Stimulated activated CD4-positive, alpha-beta T cell treated with anti-CD3 and anti-CD28 coated beads, Interleukin-1b, Interleukin-23, amount 100 ng/mL, for 48 hours (primary cell): ENCODE measurements around the gene CCDC40.

Experiments
- DNase-seq: peaks from one replicate; pipeline ENCODE4 v3.0.0-alpha.2; 2020

The CCDC40 gene

DNA sequence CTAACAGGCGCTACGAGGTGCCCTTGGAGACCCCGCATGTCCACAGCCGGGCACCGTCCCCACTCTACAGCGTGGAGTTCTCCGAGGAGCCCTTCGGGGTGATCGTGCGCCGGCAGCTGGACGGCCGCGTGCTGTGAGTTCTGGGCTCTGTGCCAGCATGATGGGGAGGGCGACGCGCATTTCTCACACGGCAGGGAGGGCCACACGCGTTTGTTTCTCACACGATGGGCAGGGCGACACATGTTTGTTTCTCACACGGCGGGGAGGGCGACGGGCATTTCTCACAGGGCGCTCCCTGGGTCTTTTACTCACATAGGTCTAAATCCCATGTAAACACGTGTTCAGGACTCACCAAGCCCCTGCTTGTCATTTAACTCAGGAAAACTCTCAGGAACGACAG is 69.3 kb downstream of the CCDC40 start:
- no peak for DNase-seq

DNA sequence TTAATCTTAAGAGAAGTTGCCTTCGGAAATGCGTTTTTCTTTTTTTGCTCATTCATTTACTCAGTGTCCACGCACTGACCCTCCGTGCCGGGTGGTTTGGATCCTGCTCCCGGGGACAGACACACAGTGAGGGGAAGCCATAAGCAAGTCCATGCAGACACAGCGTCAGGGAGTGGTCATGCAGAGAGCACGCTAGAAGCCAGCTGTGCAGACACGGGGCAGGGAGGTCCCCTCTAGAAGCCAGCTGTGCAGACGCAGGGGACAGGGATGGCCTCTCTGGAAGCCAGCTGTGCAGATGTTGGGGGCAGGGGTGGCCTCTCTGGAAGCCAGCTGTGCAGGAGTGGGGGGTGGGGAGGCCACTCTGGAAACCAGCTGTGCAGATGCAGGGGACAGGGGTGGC is 69.7 kb downstream of the CCDC40 start:
- DNase-seq = no peak

DNA sequence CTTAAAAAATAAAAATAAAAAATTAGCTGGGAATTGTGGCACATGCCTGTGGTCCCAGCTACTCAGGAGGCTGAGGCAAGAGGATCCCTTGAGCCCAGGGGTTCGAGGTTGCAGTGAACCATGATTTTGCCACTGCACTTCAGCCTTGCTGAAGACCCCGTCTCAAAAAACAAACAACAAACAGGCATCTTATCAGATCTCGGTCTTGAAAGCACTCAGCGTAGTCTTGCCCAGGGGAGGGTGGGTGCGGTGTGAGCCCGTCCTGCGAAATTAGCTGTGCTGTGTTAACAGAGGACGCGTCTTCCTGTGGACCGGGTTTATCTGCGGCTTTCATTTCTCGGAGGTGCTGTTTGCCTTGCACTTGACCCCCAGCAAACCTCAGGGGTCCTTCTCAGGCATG is 70.3 kb downstream of the CCDC40 start:
- no peak for DNase-seq

DNA sequence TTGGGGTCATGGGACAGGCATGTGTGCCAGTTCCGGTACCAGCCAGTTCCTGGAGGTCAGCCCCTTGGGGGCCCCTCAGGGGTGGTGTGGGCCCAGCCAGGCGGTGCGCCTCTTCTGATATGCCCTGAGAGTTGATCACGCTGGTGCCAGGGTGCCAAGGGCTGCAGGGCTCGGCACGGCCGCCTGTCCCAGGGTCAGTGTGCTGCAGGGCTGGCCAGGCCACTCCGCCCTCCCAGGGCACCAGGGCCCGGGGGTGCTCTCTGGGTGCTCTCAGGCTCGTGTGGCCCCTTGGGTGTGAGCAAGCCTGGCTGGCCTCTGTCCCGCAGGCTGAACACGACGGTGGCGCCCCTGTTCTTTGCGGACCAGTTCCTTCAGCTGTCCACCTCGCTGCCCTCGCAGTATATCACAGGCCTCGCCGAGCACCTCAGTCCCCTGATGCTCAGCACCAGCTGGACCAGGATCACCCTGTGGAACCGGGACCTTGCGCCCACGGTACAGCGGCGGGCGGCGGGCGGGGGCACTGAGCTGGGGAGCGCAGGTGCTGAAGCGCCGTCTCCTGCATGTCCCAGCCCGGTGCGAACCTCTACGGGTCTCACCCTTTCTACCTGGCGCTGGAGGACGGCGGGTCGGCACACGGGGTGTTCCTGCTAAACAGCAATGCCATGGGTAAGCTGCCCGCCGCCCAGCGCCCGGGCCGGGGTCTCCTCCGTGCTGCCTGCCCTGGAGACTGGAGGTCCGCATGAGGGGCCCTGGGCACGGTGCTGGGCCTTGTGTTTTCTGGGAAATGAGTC is 71.0 kb downstream of the CCDC40 start:
- no peak for DNase-seq

DNA sequence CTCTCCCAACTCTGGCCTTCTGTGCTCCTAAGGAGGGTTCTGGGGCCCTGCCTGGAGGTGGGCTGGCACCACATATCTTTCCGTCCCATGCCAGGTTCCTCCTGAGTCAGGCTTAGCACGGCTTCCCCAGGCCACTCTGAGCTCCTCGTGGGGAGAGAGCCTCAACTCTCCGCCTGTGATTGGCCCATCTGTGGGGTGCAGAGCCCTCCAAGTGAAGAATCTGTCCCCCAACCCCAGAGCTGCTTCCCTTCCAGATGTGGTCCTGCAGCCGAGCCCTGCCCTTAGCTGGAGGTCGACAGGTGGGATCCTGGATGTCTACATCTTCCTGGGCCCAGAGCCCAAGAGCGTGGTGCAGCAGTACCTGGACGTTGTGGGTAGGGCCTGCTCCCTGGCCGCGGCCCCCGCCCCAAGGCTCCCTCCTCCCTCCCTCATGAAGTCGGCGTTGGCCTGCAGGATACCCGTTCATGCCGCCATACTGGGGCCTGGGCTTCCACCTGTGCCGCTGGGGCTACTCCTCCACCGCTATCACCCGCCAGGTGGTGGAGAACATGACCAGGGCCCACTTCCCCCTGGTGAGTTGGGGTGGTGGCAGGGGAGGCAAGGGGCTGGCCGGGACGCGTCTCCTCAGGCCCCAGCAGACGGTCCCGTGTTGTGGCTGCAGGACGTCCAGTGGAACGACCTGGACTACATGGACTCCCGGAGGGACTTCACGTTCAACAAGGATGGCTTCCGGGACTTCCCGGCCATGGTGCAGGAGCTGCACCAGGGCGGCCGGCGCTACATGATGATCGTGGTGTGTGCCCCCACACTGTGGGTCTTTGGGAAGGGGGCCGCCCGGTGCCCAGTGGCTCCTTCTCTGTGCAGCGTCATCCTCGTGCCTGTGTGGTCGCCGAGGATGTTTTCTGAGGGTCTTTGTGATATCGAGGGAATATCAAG is 71.9 kb downstream of the CCDC40 start:
- no peak for DNase-seq

DNA sequence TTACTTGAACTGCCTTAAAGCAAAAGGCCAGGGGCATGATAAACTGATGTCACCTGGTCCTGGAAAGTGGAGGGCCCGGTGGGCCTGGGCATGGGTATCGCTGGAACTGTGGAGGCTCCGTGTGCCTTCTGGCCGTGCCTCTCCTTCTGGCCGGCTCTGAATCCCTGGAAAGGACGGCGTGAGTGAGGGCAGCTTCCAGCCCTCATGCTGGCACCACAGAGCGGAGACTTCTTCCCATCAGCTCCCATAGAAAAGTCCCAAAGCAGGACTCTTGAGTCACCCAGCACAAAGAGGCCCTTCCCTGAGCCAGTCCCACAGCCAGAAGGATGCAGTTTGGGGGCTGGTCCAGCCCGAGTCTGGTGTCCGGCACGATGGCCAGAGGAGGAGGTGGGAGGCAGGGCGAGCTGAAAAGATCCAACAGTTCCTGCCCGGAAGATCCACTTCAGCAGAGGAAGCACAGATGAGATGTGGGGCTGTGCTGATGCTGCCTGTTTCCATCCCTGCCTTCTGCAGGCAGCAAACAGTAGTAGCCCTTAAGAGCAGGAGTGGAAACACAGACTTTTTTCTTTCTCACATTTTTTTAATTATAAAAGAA is 72.7 kb downstream of the CCDC40 start:
- no peak for DNase-seq

DNA sequence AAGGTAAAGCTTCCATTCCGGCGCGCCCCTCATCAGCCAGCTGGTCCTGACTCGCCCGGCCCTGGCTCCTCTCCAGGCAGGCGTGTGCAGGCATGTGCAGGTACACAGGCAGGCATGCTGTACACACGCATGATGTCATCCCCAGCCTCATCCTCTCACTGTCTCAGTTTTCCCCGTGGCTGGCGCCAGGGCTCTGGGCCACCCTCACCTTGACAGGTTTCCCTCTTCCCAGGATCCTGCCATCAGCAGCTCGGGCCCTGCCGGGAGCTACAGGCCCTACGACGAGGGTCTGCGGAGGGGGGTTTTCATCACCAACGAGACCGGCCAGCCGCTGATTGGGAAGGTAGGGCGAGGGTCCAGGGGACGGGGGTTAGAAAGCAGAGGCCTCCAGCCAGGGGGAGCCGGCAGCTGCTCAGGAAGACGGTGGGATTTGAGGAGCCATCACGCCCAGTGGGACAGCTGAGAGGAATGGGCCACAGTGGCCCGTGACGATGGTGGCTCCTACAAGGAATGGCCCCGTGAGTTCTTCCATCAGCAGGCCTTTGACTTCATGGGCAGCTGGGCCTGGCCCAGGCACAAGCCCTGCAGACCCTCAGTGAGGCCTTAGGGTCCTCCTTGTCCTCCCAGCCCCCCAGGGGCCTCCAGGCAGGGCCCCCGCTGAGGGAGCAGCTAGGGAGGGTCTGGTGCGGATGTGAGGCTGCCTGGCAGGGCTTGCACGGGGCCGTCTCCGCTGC is 73.4 kb downstream of the CCDC40 start:
- DNase-seq = no peak

DNA sequence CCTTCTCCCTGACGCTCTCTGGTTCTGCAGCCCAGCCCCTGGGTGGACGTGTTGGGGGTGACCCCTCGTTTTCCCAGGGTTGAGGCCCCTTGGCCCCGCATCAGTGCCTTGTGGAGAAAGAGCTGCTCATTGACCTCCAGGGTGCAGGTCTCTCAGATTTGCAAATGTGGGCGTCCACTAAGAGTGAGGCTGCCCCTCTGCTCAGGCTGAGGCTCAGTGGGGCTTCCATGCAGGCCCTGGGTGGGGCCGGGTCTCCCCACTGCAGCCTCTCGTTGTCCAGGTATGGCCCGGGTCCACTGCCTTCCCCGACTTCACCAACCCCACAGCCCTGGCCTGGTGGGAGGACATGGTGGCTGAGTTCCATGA is 74.0 kb downstream of the CCDC40 start:
- DNase-seq = no peak

DNA sequence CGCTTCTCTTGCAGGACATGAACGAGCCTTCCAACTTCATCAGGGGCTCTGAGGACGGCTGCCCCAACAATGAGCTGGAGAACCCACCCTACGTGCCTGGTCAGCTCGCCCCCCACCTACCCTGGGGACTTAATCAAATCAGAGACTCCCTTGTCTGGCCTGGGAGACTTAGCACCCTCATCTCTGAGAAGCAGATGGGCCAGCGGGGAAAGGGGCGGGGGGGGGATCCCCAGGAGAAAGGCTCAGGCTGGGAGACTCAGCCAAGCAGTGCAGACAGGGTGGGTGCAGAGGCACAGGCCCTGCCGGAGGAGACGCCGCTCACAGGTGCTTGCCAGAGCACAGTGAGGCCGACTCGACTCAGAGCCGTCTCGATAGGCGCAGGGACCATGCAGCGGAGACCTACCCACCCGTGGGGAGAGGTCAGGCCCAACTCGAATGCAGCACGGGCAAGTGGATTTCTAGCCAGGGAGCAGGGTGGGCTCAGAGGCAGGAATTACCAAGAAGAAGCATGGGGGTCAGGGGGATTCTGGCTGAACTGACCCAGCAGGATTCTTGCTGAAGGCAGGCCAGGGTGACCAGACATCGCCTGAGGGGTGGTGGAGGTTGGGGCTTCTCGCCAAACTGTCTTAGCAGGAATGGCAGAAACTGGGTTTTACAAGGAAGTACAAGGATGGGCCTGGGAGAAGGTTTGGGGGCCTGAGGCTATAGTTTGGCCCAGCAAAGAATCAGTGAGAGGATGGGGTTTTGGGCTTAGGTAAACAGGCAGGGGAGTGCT is 74.7 kb downstream of the CCDC40 start:
- DNase-seq = no peak

DNA sequence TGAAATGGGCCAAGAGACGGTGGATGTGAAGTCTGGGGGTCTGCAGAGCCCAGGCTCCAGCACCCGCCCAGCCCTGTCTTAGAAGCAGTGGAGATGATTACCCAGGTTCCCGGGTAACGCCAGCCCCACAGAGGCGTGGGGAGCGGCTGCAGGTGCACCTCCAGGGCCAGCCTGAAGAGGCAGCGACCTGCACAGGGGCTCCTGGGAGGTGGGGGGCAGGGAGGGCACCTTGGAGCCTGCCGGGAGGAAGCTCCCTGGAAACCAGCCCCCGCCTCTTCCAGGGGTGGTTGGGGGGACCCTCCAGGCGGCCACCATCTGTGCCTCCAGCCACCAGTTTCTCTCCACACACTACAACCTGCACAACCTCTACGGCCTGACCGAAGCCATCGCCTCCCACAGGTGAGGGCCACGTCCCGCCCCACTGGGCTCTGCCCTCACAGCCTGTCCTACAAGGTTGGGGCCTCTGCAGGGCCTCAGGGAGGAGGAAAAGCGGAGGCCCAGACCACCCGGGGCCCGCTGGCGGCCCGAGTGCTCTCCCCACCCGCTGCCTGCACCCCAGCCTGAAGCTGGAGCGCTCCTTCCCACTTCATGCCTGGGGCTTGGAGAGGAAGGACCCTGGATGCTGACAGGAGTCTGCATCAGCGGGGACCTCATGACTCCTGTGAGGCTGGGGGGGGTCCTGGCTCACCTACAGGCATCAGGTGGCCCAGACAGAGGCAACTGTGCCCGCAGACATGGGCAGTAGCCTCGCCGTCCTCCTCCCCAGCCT is 75.4 kb downstream of the CCDC40 start:
- no peak for DNase-seq

DNA sequence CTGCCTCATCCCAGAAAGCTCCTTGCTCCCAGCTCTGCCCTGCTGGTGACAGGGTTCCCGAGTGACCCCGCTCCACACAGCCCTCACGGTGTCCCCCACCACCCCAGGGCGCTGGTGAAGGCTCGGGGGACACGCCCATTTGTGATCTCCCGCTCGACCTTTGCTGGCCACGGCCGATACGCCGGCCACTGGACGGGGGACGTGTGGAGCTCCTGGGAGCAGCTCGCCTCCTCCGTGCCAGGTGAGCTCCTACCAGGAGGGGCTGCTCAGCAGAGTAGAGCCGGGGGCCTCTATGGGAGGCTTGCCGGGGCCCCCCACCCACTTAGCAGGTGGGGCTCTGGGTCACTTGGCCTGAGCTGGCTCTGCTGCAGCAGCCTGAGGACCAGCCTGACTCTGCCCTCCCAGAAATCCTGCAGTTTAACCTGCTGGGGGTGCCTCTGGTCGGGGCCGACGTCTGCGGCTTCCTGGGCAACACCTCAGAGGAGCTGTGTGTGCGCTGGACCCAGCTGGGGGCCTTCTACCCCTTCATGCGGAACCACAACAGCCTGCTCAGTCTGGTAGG is 76.1 kb downstream of the CCDC40 start:
- no peak for DNase-seq

DNA sequence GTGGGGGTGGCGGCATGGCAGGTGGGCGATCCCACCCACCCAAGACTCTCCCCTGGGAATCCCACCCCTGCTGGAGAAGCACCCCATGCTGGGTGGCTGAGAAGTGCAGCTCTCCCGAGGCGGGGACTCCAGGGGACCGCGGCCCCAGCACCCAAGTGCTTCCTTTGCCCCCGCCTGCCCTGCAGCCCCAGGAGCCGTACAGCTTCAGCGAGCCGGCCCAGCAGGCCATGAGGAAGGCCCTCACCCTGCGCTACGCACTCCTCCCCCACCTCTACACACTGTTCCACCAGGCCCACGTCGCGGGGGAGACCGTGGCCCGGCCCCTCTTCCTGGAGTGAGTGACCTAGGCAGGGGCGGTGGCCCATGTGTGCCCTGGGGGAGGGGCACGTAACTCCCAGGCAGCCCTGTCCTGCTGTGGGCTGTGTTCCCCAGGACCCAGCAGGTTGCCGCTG is 76.6 kb downstream of the CCDC40 start:
- DNase-seq = no peak

DNA sequence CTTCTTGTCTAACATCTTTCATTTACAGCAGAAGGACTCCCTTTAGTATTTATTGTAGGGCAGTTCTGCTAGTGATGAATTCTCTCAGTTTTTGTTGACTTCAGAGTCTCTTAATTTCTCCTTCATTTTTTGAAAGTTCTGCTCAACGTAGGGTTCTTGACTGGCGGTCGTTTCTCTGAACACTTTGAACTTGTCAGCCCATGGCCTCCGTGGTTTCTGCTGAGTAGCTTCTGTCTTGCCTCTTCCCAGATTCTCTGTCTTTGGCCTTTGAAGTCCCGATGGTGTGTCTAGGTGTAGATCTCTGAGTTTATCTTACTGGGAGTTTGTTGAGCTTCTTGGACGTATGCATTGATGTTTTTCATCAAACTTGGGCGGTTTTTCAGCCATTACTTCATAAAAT is 78.3 kb downstream of the CCDC40 start:
- DNase-seq = no peak

DNA sequence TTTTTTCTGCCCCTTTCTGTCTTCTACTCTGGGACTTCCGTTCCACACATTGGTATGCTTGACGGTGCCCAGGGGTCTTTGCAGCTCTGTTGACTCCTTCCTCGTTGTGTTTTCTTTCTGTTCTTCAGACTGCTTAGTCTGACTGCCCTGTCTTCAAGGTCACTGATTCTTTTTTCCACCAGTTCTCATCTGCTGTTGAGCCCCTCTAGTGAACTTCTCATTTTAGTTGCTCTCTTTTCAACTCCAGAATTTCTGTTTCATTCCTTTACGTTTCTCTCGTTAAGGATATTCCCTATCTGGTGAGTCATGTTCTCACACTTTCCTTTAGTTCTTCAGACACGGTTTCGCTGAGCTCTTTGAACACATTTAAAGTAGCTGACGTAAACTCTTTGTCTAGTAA is 78.7 kb downstream of the CCDC40 start:
- DNase-seq = no peak

DNA sequence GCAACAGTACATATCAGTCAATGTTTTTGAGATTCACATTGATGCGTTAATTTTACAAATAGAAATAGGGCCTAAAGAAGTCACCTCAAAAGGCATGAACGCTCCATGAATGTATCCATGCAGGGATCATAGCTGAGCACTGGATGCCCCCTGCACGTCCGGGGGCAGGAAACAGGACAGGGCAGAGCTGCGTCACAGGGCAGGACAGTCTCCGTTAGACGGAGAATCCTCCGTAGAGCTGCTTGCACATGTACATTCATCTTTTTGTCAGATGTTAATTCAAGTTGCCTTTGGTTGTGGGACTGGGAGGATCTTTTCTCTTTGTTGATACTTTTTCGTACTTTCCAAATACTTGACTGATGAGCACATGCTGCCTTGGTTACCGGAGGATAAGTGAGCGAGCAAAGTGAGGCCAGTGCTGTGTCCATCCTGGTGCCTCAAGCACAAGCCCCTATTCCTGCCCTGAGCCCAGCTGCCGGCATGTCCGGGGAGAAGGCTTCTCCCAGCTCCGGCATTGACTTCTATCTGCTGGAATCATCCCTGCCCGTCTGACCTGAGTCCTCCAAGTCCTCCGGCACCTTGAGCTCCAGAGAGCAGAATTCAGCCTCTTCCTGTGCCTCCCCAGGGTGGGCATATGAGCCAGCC is 80.0 kb downstream of the CCDC40 start:
- DNase-seq = no peak

DNA sequence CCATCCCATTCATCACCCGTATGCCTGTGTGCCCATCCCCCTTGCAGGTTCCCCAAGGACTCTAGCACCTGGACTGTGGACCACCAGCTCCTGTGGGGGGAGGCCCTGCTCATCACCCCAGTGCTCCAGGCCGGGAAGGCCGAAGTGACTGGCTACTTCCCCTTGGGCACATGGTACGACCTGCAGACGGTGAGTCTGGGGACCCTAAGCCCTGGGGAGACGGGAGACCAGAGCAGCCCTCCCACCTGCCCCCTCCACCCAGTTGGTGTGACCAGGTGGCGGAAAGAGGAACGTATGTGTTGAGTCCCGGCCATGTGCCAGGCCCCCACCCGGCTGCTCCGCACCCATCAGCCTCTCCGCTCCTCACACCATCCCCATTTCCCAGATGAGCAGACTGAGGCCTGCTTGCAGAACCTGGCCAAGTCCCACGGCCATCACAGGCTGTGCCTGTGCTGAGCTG is 80.5 kb downstream of the CCDC40 start:
- DNase-seq = no peak

DNA sequence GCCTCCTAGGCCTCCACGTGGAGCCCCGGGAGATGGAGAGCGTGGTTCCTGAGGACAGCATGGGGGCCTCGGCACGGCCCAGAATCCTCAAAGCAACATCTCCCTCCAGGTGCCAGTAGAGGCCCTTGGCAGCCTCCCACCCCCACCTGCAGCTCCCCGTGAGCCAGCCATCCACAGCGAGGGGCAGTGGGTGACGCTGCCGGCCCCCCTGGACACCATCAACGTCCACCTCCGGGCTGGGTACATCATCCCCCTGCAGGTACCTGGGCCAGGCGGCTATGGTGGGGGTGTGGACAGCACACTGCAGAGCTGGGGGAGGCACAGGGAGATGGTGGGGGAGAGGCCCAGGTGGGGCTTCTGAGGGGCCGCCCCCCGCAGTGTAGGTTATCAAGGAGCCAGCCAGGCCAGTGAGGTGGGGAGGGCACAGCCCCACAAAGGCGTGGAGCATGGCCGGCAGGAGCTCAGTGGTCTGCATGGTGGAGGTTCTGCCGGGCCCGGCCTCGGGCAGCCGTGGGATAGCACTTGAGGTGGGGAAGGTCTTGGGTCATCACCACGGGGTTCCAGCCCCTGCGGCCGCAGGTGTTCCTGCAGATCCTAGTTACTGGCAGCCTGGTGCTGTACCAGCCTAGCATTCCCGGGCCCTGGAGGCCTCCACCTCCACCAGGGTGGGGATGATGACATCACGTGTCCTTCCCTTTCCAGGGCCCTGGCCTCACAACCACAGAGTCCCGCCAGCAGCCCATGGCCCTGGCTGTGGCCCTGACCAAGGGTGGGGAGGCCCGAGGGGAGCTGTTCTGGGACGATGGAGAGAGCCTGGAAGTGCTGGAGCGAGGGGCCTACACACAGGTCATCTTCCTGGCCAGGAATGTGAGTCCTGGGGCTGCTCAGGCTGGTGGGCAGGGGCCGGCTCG is 81.3 kb downstream of the CCDC40 start:
- no peak for DNase-seq

DNA sequence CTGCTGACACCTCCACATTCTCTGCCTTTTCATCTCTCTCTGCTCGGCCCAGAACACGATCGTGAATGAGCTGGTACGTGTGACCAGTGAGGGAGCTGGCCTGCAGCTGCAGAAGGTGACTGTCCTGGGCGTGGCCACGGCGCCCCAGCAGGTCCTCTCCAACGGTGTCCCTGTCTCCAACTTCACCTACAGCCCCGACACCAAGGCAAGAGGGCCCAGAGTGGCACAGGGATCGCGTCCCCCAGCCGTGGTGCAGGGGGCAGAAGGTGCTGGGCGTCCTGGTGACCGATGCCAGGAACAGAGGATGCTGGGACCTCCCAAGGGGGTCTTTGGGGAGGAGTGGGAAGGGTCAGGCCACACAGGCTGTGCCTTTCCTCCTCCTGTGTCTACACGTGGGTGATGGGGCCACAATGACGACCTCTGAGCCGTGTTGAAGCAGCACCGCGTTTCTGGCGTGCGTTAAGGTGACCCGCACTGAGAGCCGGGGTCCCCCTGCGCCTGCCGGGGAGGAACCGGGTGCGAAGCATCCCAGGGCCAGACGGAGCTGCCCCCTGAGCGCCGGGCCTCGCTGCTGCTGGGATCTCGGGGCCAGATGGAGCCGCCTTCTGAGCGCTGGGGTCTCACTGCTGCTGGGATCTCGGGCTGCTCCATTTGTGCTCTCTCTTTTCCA is 82.3 kb downstream of the CCDC40 start:
- DNase-seq = no peak
